ENCODE measurements around the gene SLC39A5. TPM values are rescaled to one million over a fixed set of nuclear protein-coding genes. Genes with fewer than 3 reads are reported as not detected.

Gene SLC39A5
- total RNA-seq, 1 experiment from 2014 or later = not detected

GRCh38 chr12:56220611-56221231, 9.1 kb upstream of the SLC39A5 start:
- H3K56ac ChIP-seq (ENCODE audit: insufficient read length, low read depth, low read length) = no peak overlapping the region
- Mint-ChIP-seq H3K36me3 (ENCODE audit: insufficient read depth in 1 of 3, low read depth in 3 of 3) (peaks cover 15 to 25% (median 19%) of the 10 kb centered on the region in 3 experiments), H3K9me3 (no peaks in the 10 kb centered on the region; a peak in 1 of 5 replicates), H3K27ac (peak overlapping the region; percentile 98), H3K4me1 (peaks cover 32 to 39% of the 10 kb centered on the region in 2 experiments), H3K4me3 (peak overlapping the region; percentile 98 to 99), H3K27me3 (ENCODE audit: low read depth) (no peaks in the 10 kb centered on the region; the same call in 1 of the 2 replicates)
- TF ChIP-seq CTCF (conservative IDR thresholded peaks at IDR 0.05) = no peak
- H3K18ac ChIP-seq (ENCODE audit: insufficient read length, low read depth, low read length) = no peak overlapping the region
- H3T11ph ChIP-seq (ENCODE audit: low read length) = no peak overlapping the region
- H2BK15ac ChIP-seq (ENCODE audit: low read depth, low read length) = no peak overlapping the region
- no peaks in the 10 kb centered on the region for H3K27me3 ChIP-seq (ENCODE audit: insufficient read depth, low read length)
- no peak overlapping the region for H3K27ac ChIP-seq (ENCODE audit: insufficient read length, low read depth, low read length)
- no peak overlapping the region for H2AFZ ChIP-seq (ENCODE audit: low read length)
- no peak for DNase-seq
- no peak overlapping the region for H4K8ac ChIP-seq (replicated peaks; ENCODE audit: insufficient read length, low read depth, low read length)
- no peak overlapping the region for H2BK20ac ChIP-seq (ENCODE audit: low read depth, low read length, poor library complexity, severe bottlenecking)
- no peak overlapping the region for H2BK12ac ChIP-seq (ENCODE audit: insufficient read length, low read depth, low read length)
- H3K9ac ChIP-seq (ENCODE audit: extremely low read depth, insufficient read length, low read length) = peak overlapping the region; percentile 67
- H3K23me2 ChIP-seq (ENCODE audit: insufficient read length, low read depth, low read length, poor library complexity, severe bottlenecking) = peaks cover 26% of the 10 kb centered on the region
- no peak overlapping the region for H4K5ac ChIP-seq (ENCODE audit: insufficient read length, low read depth, low read length)
- no peaks in the 10 kb centered on the region for H3K9me3 ChIP-seq (ENCODE audit: control insufficient read depth, low read depth, low read length)
- H3K23ac ChIP-seq (ENCODE audit: insufficient read length, low read depth, low read length) = no peak overlapping the region
- peak overlapping the region; percentile 69 for H3K4me2 ChIP-seq (ENCODE audit: insufficient read depth, insufficient read length, low read length)
- H3K4me1 ChIP-seq (ENCODE audit: insufficient read depth, low read length) = peaks cover 2% of the 10 kb centered on the region; the same call in 1 of the 2 replicates
- no peak overlapping the region for H2BK120ac ChIP-seq (ENCODE audit: low read depth, low read length, poor library complexity, severe bottlenecking)
- WGBS (ENCODE audit: extremely low coverage, insufficient read length, low lambda C conversion rate) = no CpG with 5 or more reads among the region's 10 CpGs
- H4K91ac ChIP-seq (ENCODE audit: insufficient read length, low read depth, low read length) = no peak overlapping the region
- no peak overlapping the region for H3K14ac ChIP-seq (ENCODE audit: insufficient read depth, low read length)
- H3K4ac ChIP-seq (ENCODE audit: low read depth, low read length) = no peak overlapping the region
- no peaks in the 10 kb centered on the region; the same call in 1 of the 2 replicates for H3K79me2 ChIP-seq (ENCODE audit: insufficient read depth, low read length)
- no peaks in the 10 kb centered on the region for H3K79me1 ChIP-seq (ENCODE audit: insufficient read depth, low read depth, low read length, poor library complexity, severe bottlenecking)
- H2AK5ac ChIP-seq (ENCODE audit: insufficient read length, low read length) = no peak overlapping the region
- no peak overlapping the region for H2BK5ac ChIP-seq (ENCODE audit: insufficient read length, low read length)
- H4K20me1 ChIP-seq (ENCODE audit: control insufficient read depth, insufficient read depth, insufficient read length) = no peaks in the 10 kb centered on the region

All from H9 (cell line).